ENCODE data around the gene NRROS.

DNA sequence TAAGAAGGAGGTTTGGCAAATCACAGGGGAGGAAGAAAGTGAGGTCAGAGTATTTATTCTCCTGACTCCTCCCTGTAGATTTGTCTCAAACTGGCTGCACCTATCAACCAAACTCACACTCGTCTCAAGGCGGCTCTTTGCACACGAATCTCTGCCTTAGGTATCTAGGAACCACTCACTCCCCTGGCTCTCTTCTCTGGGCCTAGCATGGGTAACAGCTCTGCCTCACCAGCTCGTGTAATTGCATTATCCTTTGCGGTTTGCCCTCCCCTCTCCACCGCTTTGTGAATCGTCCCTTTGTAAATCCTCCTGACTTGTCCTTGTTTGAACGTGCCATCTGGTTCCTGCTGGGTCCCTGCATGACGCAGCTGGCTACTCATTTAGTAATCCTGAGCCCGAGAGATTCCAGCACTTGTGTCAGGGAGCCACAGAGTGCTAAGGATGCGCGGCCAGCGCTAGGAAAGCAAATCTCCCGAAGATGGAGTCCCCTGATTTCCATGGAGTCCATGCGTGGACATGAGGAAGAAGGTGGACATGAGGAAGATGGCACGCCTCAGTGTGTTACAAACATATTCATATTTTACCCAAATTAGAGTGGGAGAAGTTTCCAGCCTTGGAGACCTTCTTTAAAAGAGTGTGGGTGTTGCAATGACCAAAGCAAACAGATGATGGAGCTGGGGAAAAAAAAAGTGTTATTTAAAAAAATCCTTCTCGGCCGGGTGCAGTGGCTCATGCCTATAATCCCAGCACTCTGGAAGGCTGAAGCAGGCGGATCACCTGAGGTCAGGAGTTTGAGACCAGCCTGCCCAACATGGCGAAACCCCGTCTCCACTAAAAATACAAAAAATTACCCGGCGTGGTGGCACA, 26.7 kb downstream of the NRROS start:
- TF ChIP-seq, protein P1, sequence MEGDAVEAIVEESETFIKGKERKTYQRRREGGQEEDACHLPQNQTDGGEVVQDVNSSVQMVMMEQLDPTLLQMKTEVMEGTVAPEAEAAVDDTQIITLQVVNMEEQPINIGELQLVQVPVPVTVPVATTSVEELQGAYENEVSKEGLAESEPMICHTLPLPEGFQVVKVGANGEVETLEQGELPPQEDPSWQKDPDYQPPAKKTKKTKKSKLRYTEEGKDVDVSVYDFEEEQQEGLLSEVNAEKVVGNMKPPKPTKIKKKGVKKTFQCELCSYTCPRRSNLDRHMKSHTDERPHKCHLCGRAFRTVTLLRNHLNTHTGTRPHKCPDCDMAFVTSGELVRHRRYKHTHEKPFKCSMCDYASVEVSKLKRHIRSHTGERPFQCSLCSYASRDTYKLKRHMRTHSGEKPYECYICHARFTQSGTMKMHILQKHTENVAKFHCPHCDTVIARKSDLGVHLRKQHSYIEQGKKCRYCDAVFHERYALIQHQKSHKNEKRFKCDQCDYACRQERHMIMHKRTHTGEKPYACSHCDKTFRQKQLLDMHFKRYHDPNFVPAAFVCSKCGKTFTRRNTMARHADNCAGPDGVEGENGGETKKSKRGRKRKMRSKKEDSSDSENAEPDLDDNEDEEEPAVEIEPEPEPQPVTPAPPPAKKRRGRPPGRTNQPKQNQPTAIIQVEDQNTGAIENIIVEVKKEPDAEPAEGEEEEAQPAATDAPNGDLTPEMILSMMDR (IDR thresholded peaks at IDR 0.05), result no peak
- TF ChIP-seq POLR2A (IDR thresholded peaks at IDR 0.05), result no peak

Measured in lower leg skin (tissue), 3 donors.